CD4-positive, alpha-beta T cell treated with Interleukin-21 for 1 hour (primary cell): ENCODE results near the gene ZNF716.
"Not testable (repeated sequence)": the region's sequence is repeated elsewhere in the genome, so short reads cannot be mapped to it uniquely, and the experiment has no call there.

Source experiments
- DNase-seq: peaks from one replicate; pipeline ENCODE4 v3.0.0-alpha.2; 2020

Gene ZNF716

DNA sequence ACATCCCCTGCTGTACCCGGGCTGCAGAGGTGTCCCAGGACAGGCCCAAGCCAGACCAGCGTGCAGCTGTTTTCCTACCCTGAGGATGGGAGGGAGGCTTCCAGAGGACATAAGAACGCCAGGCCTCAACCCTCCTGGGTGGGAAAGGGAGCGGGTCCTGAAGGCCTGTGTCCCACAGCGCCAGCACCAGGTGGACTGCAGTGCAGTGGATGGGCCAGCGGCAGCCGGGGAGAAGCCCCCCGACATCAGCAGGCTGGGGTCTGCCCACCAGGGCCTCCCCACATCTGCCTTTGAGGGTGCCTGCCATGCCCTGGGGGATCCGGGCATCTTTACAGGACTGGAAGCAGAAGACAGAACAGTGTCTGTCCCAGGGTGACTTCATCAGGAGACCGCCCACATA, 22.8 kb upstream of the ZNF716 start:
- DNase-seq, result no peak

GRCh38 chr7:57427594-57427993, 22.4 kb upstream of the ZNF716 start:
- no peak for DNase-seq

GRCh38 chr7:57432583-57432982, 17.4 kb upstream of the ZNF716 start:
- DNase-seq, result no peak

- DNase-seq, result no peak
These were observed 12.4 kb upstream of the ZNF716 start for GRCh38 chr7:57437581-57437980.

DNA sequence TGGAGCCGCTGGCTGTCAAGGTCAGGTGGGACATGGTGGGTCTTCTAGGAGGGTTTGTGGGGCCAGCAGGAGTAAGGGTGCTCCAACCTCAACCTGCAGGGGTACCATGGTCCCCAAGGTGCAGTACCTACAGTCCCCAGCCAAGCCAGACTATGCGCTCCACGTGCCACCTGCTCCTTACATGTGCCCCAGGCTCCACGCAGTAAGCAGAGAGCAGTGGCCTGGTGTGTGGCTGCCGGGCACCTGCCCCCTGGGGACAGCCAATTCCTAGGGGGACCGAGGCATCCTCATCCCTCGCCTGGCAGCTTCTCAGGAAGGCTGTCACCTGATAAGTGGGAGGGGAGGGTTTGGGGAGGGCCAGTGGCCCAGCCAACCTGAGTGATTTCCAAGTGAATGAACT, 11.7 kb upstream of the ZNF716 start:
- DNase-seq, result no peak

DNA sequence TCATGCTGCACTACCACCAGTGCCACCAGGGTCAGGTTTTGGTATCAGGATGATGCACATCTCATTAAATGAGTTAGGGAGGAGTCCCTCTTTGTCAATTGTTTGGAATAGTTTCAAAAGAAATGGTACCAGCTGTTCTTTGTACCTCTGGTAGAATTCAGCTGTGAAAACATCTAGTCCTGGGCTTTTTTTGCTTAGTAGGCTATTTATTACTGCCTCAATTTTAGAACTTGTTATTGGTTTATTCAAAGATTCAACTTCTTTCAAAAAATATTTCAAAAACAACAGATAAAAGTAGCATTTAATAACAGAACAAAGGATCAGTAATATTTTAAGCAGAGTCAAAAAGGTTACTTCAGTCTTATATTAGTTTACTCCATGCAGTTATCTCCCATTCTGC, 6.4 kb upstream of the ZNF716 start:
- no peak for DNase-seq

DNA sequence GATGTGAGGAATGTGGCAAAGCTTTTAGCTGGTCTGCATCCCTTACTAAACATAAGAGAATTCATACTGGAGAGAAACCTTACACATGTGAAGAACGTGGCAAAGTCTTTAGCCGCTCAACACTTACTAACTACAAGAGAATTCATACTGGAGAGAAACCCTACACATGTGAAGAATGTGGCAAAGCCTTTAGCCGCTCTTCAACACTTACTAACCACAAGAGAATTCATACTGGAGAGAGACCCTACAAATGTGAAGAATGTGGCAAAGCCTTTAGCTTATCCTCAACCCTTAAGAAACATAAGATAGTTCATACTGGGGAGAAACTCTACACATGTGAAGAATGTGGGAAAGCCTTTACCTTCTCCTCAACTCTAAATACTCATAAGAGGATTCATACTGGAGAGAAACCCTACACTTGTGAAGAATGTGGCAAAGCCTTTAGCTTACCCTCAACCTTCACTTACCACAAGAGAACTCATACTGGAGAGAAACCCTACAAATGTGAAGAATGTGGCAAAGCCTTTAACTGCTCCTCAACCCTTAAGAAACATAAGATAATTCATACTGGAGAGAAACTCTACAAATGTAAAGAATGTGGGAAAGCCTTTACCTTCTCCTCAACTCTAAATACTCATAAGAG, 19.3 kb downstream of the ZNF716 start:
- DNase-seq, result not testable (repeated sequence)

- DNase-seq, result not testable (repeated sequence)
These were observed 30.3 kb downstream of the ZNF716 start for GRCh38 chr7:57480304-57480703.

DNA sequence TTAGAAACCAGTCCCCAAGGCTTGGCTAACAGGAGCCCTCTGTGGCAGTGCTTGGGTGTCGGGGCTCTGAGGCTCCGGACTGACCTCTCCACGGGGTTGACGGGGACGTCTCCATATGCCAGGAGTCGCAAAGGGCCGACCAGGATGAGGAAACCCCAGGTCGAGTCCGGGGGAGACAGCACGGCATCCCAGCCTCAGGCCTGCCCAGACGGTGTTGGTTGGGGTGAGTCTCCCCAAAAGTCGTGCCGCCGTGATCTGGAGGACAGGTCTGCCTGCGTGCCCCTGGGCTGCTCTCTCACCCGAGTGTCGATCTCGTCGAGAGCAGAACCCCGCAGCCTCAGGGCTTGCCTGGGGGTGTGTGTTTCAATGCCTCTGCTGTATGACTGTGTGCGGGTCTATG, 35.0 kb downstream of the ZNF716 start:
- DNase-seq, result not testable (repeated sequence)

- no peak for DNase-seq
These were observed 38.0 kb downstream of the ZNF716 start for GRCh38 chr7:57487957-57488356.

DNA sequence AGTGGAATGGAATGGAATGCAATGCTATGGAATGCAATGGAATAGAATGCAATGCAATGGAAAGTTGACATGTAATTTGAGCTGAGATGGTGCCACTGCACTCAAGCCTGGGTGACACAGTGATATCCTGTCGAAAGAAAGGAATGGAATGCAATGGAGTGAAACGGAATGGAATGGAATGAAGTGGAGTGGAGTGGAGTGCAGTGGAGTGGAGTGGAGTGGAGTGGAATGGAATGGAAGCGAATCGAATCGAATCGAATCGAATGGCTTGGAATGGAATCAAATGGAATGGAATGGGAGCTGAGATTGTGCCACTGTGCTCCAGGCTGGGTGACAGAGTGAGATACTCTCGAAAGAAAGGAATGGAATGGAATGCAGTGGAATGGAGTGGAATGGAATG, 45.1 kb downstream of the ZNF716 start:
- not testable (repeated sequence) for DNase-seq

DNA sequence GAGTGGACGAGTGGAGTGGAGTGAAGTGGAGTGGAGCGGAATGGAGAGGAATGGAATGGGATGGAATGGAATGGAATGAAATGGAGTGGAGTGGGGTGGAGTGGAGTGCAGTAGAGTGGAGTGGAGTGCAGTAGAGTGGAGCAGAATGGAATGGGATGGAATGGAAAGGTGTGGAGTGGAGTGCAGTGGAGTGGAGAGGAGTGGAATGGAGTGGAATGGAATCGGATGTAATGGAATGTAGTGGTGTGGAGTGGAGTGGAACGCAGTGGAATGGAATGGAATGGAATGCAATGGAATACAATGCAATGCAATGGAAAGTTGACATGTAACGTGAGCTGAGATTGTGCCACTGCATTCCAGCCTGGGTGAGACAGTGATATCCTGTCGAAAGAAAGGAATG, 46.4 kb downstream of the ZNF716 start:
- no peak for DNase-seq

DNA sequence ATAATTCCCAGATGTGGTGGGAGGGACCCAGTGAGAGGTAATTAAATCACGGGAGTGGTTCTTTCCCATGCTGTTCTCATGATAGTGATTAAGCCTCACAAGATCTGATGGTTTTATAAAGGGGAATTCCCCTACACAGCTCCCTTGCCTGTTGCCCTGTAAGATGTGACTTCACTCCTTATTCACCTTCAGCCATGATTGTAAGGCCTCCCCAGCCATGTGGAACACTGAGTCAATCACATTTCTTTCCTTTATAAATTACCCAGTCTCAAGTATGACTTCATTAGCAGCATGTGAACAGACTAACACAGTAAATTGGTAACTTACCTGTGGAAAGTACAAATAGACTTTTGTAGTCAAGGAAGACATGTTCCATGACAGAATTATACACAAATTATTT, 55.2 kb downstream of the ZNF716 start:
- no peak for DNase-seq
